Skin of body (tissue), 2 donors: ENCODE data around the gene ABHD1. TPM values are rescaled to one million over a fixed set of nuclear protein-coding genes. Genes with fewer than 3 reads are reported as not detected.
"Not testable (repeated sequence)": the region's sequence is repeated elsewhere in the genome, so short reads cannot be mapped to it uniquely, and the experiment has no call there.

Experiments
- DNase-seq: peaks from one replicate; lab custom pipeline; 2025; lab: John Stamatoyannopoulos, UW
- total RNA-seq: library from RNA; depleted of rRNA; stranded (reverse); fragments of >200 nt; gene quantifications from one replicate; pipeline ENCODE4 v1.2.3, GENCODE V29; 2014

Gene ABHD1
- total RNA-seq, result 0.10 TPM

DNA sequence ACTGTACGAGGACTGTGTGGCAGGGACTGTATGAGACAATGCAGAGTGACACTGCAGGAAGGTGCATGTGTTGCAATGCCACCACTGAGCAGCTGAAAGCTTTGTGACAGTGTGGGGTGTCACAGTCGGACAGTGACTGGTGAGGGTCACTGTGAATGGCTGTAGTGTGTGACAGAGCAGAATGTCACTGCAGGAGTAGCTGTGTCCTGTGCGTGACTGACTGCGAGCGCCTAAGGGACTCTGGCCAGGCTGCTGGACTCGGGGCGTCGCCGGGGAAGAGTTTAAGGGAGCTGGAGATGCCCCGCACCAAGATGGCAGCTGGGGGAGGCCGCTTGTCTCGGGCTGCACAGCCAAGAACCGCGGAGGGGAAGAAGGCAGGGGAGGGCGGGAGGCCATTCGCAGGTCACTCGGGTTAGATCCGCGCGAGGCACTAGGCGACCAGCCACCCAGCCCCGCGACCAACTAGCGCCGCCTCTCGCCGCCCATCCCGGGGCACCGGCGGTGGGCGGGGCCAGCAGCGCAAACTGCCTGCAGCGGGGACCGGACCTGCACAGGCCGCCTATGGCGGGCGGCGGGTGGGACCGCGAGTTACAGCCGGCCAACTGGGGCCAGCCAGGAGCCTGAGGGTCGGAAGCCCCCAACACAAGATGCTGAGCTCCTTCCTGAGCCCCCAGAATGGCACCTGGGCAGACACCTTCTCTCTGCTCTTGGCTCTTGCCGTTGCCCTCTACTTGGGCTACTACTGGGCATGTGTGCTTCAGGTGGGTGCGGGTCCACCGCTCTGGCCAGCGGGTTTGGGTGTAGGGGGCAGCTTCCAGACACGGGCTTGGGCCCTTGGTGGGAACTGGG, at the start of gene ABHD1:
TSS of gene ABHD1 (plus strand) at position 514 of the 849 bp plus-strand sequence. CDS start at position 648, 134 bp downstream.
- DNase-seq, result no peak

DNA sequence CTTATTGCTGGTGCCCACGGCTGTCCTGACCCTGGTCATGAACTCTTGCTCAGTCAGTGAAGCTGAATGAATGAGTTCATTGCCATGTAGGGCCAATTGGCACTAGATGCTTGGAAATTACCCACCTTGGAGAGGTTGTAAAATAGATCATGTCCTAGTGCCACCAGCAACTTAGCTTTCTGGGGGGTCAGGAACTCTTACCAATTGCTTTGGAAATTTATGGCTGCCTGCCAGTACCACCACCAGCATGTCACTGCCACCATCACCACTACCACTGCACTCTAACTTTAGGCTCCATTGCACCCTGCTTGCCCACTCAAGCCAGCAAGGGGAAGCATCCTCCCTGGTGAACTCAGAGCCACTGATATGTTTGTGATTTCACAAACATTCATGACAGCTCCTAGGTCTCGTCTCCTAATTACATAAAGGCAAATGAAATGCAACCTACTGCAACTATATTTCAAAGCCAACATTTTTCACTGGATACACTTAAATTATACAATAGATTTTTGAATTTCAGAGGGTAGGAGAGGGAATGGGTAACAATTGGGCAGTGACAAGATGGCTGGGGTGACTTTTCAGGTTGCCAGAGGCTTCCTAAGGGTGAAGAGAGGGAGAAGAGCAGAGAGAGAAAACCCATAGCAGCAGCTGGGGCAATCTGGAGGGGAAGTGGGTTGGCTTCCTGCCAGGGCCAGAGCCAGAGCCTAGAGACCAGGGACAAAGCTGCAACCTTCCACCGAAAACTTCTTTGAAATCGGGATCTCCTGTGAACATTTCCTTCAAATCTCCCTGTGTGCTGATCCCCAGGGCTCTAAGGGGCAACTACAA, 48.7 kb upstream of the ABHD1 start:
- no peak for DNase-seq

DNA sequence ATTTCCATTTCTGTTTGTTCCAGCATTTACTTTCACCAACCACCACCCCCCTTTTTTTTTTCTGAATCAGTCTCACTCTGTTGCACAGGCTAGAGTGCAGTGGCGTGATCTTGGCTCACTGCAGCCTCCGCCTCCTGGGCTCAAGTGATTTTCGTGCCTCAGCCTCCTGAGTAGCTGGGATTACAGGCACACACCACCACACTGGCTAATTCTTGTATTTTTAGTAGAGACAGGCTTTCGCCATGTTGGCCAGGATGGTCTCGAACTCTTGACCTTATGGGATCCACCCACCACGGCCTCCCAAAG, 48.1 kb upstream of the ABHD1 start:
- DNase-seq, result not testable (repeated sequence)

- no peak for DNase-seq
Observed at GRCh38 chr2:27076323-27076722, 47.3 kb upstream of the ABHD1 start.

DNA sequence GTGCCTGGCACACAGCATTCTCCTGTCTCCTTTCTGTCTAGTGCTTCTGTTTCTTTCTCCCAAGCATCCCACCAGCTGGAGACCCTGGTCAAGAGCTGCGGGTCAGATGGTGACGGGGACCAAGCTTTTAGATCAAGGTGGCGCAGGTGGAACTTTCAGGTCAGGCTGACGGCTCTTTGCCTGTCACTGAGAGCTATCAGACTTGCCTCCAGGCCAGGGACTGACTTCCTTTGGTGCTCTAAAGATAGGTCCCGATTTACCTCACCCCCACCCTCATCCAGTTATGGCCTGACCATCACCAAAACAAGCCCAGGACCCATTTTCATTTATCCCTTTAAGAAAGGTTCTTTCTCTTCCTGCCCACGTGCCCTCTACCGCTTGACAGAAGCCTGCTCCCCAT, 46.4 kb upstream of the ABHD1 start:
- DNase-seq, result no peak

DNA sequence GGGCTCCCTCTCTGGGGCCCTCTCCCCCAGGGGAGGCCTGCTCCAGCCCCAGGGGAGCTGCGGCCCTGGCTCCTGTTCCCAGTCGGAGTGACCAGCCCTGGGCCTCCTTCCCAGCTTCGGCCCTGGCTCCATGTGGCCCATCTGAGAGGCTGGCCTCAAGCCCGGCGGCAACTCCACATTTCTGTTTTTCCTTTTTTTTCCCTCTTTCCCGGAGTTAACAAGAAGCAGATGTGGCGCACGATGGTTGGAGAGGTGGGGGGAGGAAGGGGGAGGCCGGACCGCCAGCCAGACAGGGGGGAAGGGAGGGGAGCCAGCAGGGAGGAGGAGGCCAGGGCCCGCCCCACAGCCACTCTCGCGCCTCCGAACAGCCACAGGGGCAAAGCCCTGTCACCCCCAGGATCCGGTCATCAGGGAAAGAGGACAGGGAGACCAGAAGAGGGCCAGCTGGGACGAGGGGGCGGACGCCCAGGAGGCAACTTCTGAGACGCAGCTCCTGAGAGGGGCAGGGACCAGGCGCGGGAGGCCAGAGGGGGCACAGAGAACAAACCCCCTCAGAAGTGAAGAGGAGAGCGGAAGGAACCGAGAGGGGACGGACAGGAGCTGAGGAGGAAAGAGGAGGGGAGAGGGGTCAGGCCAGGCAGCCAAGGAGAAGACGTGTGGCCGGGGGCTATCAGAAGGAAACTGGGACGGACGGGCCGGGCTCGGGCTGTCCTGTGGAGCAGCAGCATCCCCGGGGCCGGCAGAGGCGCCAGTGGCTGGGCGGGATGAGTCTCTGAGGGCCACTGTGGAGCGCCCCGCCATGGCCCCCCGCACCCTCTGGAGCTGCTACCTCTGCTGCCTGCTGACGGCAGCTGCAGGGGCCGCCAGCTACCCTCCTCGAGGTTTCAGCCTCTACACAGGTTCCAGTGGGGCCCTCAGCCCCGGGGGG, 45.1 kb upstream of the ABHD1 start, which contains the start of gene EMILIN1:
TSS of gene EMILIN1 (plus strand) at position 349 of the 928 bp plus-strand sequence. CDS start at position 800, 451 bp downstream.
- DNase-seq, result peak; percentile 93

DNA sequence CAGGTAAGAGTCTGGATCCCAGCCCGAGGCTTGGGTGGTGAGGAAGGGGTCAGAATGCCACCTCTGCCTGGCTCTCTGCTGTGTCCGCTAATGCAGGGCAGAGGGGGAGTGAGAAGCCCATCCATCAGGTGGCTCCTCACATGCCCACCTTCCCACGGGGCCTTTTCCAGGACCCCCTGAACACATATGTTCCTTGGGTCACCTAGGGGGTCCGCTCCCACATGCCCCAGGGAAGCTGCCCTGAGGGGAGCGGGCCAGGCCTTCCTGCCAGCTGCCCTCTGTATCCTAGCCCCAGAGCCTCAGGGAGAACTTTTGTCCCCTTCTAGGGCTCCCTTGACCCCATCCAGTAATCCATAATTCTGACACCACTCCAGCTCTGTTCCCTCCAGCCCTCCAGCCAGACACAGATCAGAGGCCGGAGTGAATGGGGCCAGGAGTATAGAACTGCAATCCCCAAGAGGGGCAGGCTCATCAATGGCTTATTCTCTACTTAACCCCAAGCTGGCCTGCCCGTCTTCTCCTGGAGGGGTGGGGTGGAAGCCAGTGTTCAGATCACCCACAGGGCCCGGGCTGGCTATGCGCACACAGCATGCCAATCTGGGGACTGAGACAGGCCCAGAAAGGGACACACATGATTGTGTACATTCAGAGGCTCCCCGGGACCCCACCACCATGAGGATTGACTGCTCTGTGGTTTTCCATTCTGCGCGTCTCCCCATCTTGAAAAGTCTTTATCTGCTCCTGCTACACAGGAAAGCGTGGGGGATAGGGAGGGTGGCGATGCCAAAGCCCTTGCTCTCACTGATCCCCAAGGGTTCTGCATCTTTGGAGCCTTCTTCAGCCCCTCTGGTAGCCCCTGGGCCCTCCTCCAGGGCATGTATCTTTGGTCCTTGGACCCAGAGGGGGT, 44.1 kb upstream of the ABHD1 start:
- DNase-seq, result no peak

GRCh38 chr2:27080140-27080469, 43.5 kb upstream of the ABHD1 start:
- DNase-seq, result no peak

- no peak for DNase-seq
Observed at GRCh38 chr2:27080603-27080936, 43.0 kb upstream of the ABHD1 start.

GRCh38 chr2:27081984-27082772, 41.4 kb upstream of the ABHD1 start:
- DNase-seq, result no peak

DNA sequence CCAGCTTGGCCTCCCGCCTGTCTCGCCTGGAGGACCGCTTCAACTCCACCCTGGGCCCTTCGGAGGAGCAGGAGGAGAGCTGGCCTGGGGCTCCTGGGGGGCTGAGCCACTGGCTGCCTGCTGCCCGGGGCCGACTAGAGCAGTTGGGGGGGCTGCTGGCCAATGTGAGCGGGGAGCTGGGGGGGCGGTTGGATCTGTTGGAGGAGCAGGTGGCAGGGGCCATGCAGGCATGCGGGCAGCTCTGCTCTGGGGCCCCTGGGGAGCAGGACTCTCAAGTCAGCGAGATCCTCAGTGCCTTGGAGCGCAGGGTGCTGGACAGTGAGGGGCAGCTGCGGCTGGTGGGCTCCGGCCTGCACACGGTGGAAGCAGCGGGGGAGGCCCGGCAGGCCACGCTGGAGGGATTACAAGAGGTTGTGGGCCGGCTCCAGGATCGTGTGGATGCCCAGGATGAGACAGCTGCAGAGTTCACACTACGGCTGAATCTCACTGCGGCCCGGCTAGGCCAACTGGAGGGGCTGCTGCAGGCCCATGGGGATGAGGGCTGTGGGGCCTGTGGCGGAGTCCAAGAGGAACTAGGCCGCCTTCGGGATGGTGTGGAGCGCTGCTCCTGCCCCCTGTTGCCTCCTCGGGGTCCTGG, 40.7 kb upstream of the ABHD1 start:
- no peak for DNase-seq

DNA sequence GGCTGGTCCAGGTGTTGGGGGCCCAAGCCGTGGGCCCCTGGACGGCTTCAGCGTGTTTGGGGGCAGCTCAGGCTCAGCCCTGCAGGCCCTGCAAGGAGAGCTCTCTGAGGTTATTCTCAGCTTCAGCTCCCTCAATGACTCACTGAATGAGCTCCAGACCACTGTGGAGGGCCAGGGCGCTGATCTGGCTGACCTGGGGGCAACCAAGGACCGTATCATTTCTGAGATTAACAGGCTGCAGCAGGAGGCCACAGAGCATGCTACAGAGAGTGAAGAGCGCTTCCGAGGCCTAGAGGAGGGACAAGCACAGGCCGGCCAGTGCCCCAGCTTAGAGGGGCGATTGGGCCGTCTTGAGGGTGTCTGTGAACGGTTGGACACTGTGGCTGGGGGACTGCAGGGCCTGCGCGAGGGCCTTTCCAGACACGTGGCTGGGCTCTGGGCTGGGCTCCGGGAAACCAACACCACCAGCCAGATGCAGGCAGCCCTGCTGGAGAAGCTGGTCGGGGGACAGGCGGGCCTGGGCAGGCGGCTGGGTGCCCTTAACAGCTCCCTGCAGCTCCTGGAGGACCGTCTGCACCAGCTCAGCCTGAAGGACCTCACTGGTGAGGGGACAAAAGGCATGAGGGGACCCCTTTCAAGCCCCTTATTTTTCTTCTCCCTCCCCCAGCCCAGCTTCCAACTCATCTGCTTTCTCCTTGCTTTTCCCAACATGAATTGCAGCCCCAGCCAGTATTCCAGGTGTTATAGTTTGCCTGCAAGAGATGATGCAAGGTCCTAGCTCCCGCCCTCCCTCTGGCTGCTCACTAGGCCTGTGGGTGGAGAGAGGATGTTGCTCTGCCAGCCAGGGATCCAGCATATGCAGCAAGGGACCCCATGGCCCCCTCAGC, 40.0 kb upstream of the ABHD1 start:
- DNase-seq, result no peak

- no peak for DNase-seq
Observed at GRCh38 chr2:27084297-27085061, 39.1 kb upstream of the ABHD1 start.

DNA sequence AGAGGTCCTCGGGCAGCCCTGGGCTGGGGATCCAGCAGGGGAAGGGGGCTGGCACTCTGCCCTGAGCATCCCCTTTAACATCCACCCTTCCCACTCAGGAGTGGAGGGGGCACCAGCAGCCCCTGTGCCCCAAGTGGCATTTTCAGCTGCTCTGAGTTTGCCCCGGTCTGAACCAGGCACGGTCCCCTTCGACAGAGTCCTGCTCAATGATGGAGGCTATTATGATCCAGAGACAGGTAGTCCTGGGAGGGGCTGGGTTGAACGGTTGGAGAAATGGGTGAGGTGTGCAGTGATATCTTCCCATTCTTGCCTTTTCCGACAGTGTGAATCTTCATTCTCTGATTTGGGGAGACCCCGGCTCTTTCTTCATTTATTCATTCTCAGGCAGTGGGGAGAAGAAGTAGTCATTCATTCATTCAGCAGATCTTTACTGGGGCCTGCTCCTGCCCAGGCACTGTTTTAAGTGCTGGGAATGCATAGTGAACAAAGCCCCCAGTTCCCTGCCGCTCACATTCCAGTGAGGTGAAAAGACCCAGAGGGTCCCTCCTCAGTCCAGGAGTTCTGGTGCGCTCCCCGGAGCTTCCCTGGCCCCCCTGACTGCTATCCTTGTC, 38.4 kb upstream of the ABHD1 start:
- no peak for DNase-seq

- peak; percentile 23 for DNase-seq
Observed at GRCh38 chr2:27085673-27086089, 37.9 kb upstream of the ABHD1 start.

DNA sequence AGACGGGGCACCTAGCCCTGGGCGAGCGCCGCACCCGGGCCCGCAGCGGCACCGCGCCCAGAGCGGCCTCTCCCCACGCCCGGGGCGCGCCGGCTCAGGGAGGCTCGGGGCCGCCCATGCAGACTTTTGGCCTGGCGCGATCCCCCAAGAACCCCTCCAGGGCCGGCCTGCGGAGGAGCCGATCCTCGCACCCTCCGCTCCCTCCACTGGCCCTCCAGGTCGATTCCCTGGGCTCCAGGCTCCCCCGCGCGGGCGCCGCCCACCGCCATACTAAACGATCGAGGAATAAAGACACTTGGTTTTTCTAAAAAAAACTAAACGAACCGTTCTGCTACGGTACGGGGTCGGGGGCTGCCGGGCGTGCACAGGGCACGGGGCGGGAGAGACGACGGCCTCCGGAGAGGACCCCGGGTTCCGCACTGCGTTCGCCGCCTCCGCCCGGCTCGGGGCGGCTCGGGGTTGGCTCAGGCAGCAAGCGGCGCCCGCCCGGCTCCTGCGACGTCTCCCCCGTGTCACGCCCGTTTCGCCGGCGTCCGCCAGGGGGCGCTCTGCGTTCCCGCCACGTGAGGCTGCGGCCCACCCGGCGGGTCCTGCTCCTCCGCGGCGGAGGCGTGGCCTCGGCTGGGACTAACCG, 37.4 kb upstream of the ABHD1 start:
- DNase-seq, result peak; percentile 89
